K562 (cell line): ENCODE results near the gene EFR3B. TPM values are rescaled to one million over a fixed set of nuclear protein-coding genes. Genes with fewer than 3 reads are reported as not detected.

Source experiments
- ATAC-seq: fragments of 200-7000 bp; cut with Tn5 transposase; 3 replicates; pipeline ENCODE4 v1.9.1; 2020; ENCODE audit warnings: moderate library complexity
- BruUV-seq: library from RNA; stranded (reverse); fragments of 400-500 nt; replicated peaks from 2 replicates; lab custom pipeline; 2021; lab: Mats Ljungman, UMichigan
- CTCF ChIA-PET: fragments of 300-600 bp; formaldehyde crosslinking; extraction: SDS; loops from one replicate; lab custom pipeline; 2021; ENCODE audit warnings: low intra/inter-chr PET ratio; lab: Yijun Ruan, JAX
- POLR2A ChIA-PET: fragments of 300-600, 350-650 bp; sonication (Branson Sonifier 250); formaldehyde crosslinking; extraction: SDS; loops from one replicate; lab custom pipeline; 2021; ENCODE audit warnings: antibody characterized with exemption, inconsistent platforms; lab: Yijun Ruan, JAX
- DNase-seq, 4 experiments: peaks; one replicate each; pipeline versions ENCODE4 v3.0.0 to v3.0.0-alpha.2; 2011 to 2018; ENCODE audit warnings: low spot score in 3 of 4, mixed read lengths in 3 of 4; ENCODE audit errors: extremely low read depth in 1 of 4
- FAIRE-seq: peaks from 2 replicates; lab custom pipeline; 2011; peaks lifted over from hg19 to GRCh38; lab: Jason Lieb, UNC
- H2AFZ ChIP-seq: 2 replicates; pipeline ENCODE4 v1.6.0; 2011; ENCODE audit warnings: low read depth, low read length, control low read depth, inconsistent platforms
- H3K27ac ChIP-seq: fragments of 200-600 bp; 3 replicates; pipeline ENCODE4 v1.8.0; 2011; ENCODE audit warnings: low read depth, mild to moderate bottlenecking, control low read depth, inconsistent platforms, low read length, moderate library complexity, mixed read lengths; ENCODE audit errors: extremely low read depth
- H3K27me3 ChIP-seq, 2 experiments: fragments of 300-600 bp in 1 of 2; 2 replicates in 1 of 2; 3 replicates in 1 of 2; pipeline versions ENCODE4 v1.6.0 to v1.8.0; 2011; ENCODE audit warnings: inconsistent platforms in 2 of 2, low read length in 2 of 2, mild to moderate bottlenecking in 1 of 2, mixed read lengths in 1 of 2, moderate library complexity in 1 of 2; ENCODE audit not compliant: control insufficient read depth in 2 of 2, insufficient read depth in 2 of 2
- H3K36me3 ChIP-seq: fragments of 300-600 bp; 3 replicates; pipeline ENCODE4 v1.8.0; 2011; ENCODE audit warnings: mild to moderate bottlenecking, low read length, inconsistent platforms; ENCODE audit not compliant: control insufficient read depth, insufficient read depth
- H3K4me1 ChIP-seq, 2 experiments: fragments of 200-600 bp in 1 of 2; replicated peaks in 1 of 2; 2 replicates in 1 of 2; 3 replicates in 1 of 2; pipeline versions ENCODE4 v1.5.1 to v1.8.0; 2011; ENCODE audit warnings: inconsistent platforms in 2 of 2, low read length in 2 of 2, mild to moderate bottlenecking in 1 of 2, mixed read lengths in 1 of 2, moderate library complexity in 1 of 2; ENCODE audit not compliant: control insufficient read depth in 2 of 2, insufficient read depth in 2 of 2
- H3K4me2 ChIP-seq: 2 replicates; pipeline ENCODE4 v1.6.1; 2011; ENCODE audit warnings: low read length, control low read depth, inconsistent platforms, mixed read lengths; ENCODE audit not compliant: insufficient read depth
- H3K4me3 ChIP-seq: fragments of 200-600 bp; sonication (generic), shearing (Covaris generic); 2 replicates; pipeline ENCODE4 v1.5.1; 2016; ENCODE audit warnings: control low read depth, inconsistent platforms
- H3K79me2 ChIP-seq: fragments of 200-600 bp; 3 replicates; pipeline ENCODE4 v1.8.0; 2011; ENCODE audit warnings: low read length, inconsistent platforms; ENCODE audit not compliant: control insufficient read depth, insufficient read depth
- H3K9ac ChIP-seq, 2 experiments: 2 replicates each; pipeline versions ENCODE4 v1.6.0 to v1.6.1; 2011; ENCODE audit warnings: low read depth in 2 of 2, low read length in 2 of 2, control low read depth in 1 of 2, inconsistent platforms in 1 of 2, mild to moderate bottlenecking in 1 of 2, mixed read lengths in 1 of 2; ENCODE audit not compliant: insufficient read depth in 1 of 2
- H3K9me1 ChIP-seq: one replicate; pipeline ENCODE4 v1.6.0; 2011; ENCODE audit warnings: inconsistent platforms, mild to moderate bottlenecking, low read length, moderate library complexity; ENCODE audit not compliant: control insufficient read depth, insufficient read depth
- H3K9me3 ChIP-seq: replicated peaks from 2 replicates; pipeline ENCODE4 v1.5.1; 2011; ENCODE audit warnings: low read depth, low read length, inconsistent platforms; ENCODE audit not compliant: control insufficient read depth, insufficient read depth
- H4K20me1 ChIP-seq: replicated peaks from 2 replicates; pipeline ENCODE4 v1.6.1; 2011; ENCODE audit warnings: low read length, inconsistent platforms, mixed read lengths; ENCODE audit not compliant: control insufficient read depth, insufficient read depth
- IRF2 ChIP-seq: sonication (generic); formaldehyde crosslinking; IDR thresholded peaks from 2 replicates; pipeline ENCODE4 v1.8.1; 2022; ENCODE audit warnings: mild to moderate bottlenecking, missing genetic modification reagents
- SPI1 ChIP-seq: IDR thresholded peaks from 2 replicates; pipeline ENCODE4 v1.6.1; 2011; ENCODE audit warnings: low read depth, low read length, control low read depth, borderline replicate concordance
- WGBS: fragments of 100-300 bp; shearing (Covaris generic); methylation state at CpG from one replicate; pipeline ENCODE4 v1.1.6; 2016; ENCODE audit warnings: low coverage, mixed read lengths; ENCODE audit not compliant: insufficient coverage; ENCODE audit errors: missing lambda C conversion rate; 5-methylcytosine and 5-hydroxymethylcytosine counted together
- in situ Hi-C: fragments of 300-500 bp; cut with MboI; formaldehyde crosslinking; loops from 4 replicates; pipeline ENCODE4 v1.15.0; 2018; ENCODE audit warnings: inconsistent platforms, mixed read lengths
- intact Hi-C: fragments of 100-400 bp; cut with micrococcal nuclease; formaldehyde crosslinking; loops from 2 replicates; pipeline ENCODE4 v1.14.2; 2022
- polyA plus RNA-seq, 8 experiments: library from polyadenylated mRNA; depleted of rRNA in 4 of 8; stranded (reverse) in 5 of 8; unstranded in 3 of 8; fragments of >200 nt; fragmentation: Nextera tagmentation in 2 of 8; fragmentation: Illumina TruSeq in 1 of 8; extraction: Ambion mirVana in 2 of 8; extraction: Trizol in 1 of 8; gene quantifications; 2 replicates each; pipeline versions ENCODE4 v1.2.1 to v1.2.3, GENCODE V29; 2011 to 2014; ENCODE audit warnings: inconsistent platforms in 1 of 8, missing spikeins in 1 of 8
- small RNA-seq: library from RNA; depleted of rRNA; stranded (forward); fragments of <200 nt; gene quantifications from one replicate; pipeline ENCODE3, GENCODE V24; 2014
- total RNA-seq, 7 experiments: library from RNA; depleted of rRNA in 6 of 7; stranded (reverse); fragments of >200 nt in 6 of 7; fragmentation: Illumina TruSeq in 2 of 7; extraction: Trizol in 2 of 7; gene quantifications; 2 replicates each; pipeline versions ENCODE4 v1.2.1 to v1.2.3, GENCODE V29; 2011 to 2021; ENCODE audit warnings: low replicate concordance in 1 of 7

EFR3B gene
- total and polyA plus RNA-seq, 9 of the 15 experiments (the other 6 are each of a cell fraction or from before 2014, with no cell fraction given), result not detected

DNA sequence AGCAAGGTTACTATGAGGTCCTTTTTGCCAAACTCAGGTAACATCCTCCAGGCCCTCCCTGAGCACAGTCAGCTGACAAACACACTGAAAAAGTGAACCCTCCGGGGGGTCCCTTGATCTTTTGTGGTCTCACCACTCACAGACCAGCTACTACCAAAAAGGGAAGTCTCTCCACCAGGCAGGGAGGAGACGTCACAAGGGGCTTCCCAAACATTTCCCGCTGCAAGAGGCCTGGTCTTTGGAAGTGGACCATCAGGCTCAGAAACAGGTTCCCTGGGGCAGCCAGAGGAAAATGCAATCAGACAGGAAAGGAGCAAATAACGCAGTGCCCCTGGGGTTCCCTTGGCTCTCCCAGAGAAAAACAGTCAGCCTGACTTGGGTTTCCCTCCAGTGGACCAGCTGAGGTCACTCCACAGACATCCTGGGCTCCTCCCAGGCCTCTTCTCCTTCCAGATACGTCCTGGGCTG lies 165.2 kb downstream of the EFR3B start:
- peak overlapping the region; percentile 63; the same call in 1 of the 2 replicates for H2AFZ ChIP-seq
- WGBS, result 49% methylated on average over 5 of the region's 5 CpGs
- H3K4me3 ChIP-seq, result no peak overlapping the region
- H3K4me1 ChIP-seq, result peaks cover 10 to 17% of the 10 kb centered on the region in 2 experiments; a peak in 4 of 5 replicates
- DNase-seq, result no peak
- in situ Hi-C loops, result no loop called here
- H3K9ac ChIP-seq, result no peak overlapping the region
- intact Hi-C loops, result no loop called here
- CTCF ChIA-PET, result no interaction called here
- H3K27ac ChIP-seq, result no peak overlapping the region
- no peaks in the 10 kb centered on the region for H3K9me1 ChIP-seq
- no TSS peak for BruUV-seq
- H3K4me2 ChIP-seq, result no peak overlapping the region
- H3K79me2 ChIP-seq, result no peaks in the 10 kb centered on the region
- H4K20me1 ChIP-seq, result no peaks in the 10 kb centered on the region
- FAIRE-seq, result no peak
- H3K36me3 ChIP-seq, result no peaks in the 10 kb centered on the region
- POLR2A ChIA-PET, result interaction anchor here (0.6 to 2.2 kb wide), 3 partner anchors 22 to 227 kb away, joined by 3 to 7 read pairs (median 3); no protein-coding TSS in a partner anchor
- H3K27me3 ChIP-seq, result no peaks in the 10 kb centered on the region
- TF ChIP-seq IRF2 (no peak), SPI1 (peak; percentile 61; the same call in 1 of the 2 replicates)
- no peak for ATAC-seq
- H3K9me3 ChIP-seq, result no peaks in the 10 kb centered on the region

Small RNAs within 50 kb of the gene (small RNA-seq; reads per million reads assigned to genes)
- gene RF00019, result not detected
- not detected for gene RN7SL856P

Other genes with a start within 250 kb of the EFR3B start
- gene PTRHD1, start 248.7 kb upstream of the EFR3B start, total RNA-seq (2014; rRNA removed), result 60.9 and 67.5 TPM in 2 replicates
- gene PTRHD1, start 248.7 kb upstream of the EFR3B start, total RNA-seq (2014; rRNA removed; fragmentation: Illumina TruSeq; extraction: Trizol), result 42.6 and 47.1 TPM in 2 replicates
- gene PTRHD1, start 248.7 kb upstream of the EFR3B start, total RNA-seq (2015; rRNA removed; fragmentation: Illumina TruSeq; extraction: Trizol), result 26.7 and 43.8 TPM in 2 replicates
- 48.9 and 51.4 TPM in 2 replicates for gene PTRHD1, start 248.7 kb upstream of the EFR3B start, total RNA-seq (2021)
- gene PTRHD1, start 248.7 kb upstream of the EFR3B start, polyA plus RNA-seq (2011; rRNA removed), result 82.7 and 83.2 TPM in 2 replicates
- 15.8 and 31.7 TPM in 2 replicates for gene PTRHD1, start 248.7 kb upstream of the EFR3B start, polyA plus RNA-seq (2014; fragmentation: Illumina TruSeq; extraction: Trizol)
- 10 to 100 TPM; 32.9 to 46.6 TPM for gene PTRHD1, start 248.7 kb upstream of the EFR3B start, polyA plus RNA-seq (2014; fragmentation: Nextera tagmentation; extraction: Ambion mirVana)
- 61.1 and 71.1 TPM in 2 replicates for gene PTRHD1, start 248.7 kb upstream of the EFR3B start, polyA plus RNA-seq (2014; rRNA removed)
- gene CENPO, start 248.7 kb upstream of the EFR3B start, total RNA-seq (2014; rRNA removed), result 35.4 and 36.1 TPM in 2 replicates
- 33.6 and 37.3 TPM in 2 replicates for gene CENPO, start 248.7 kb upstream of the EFR3B start, total RNA-seq (2014; rRNA removed; fragmentation: Illumina TruSeq; extraction: Trizol)
- 38.9 and 41.1 TPM in 2 replicates for gene CENPO, start 248.7 kb upstream of the EFR3B start, total RNA-seq (2015; rRNA removed; fragmentation: Illumina TruSeq; extraction: Trizol)
- 39.9 and 46.2 TPM in 2 replicates for gene CENPO, start 248.7 kb upstream of the EFR3B start, total RNA-seq (2021)
- gene CENPO, start 248.7 kb upstream of the EFR3B start, polyA plus RNA-seq (2011; rRNA removed), result 59.4 and 63.0 TPM in 2 replicates
- 44.9 and 49.8 TPM in 2 replicates for gene CENPO, start 248.7 kb upstream of the EFR3B start, polyA plus RNA-seq (2014; fragmentation: Illumina TruSeq; extraction: Trizol)
- gene CENPO, start 248.7 kb upstream of the EFR3B start, polyA plus RNA-seq (2014; fragmentation: Nextera tagmentation; extraction: Ambion mirVana), result 10 to 100 TPM; 30.6 to 38.9 TPM
- 35.5 and 49.5 TPM in 2 replicates for gene CENPO, start 248.7 kb upstream of the EFR3B start, polyA plus RNA-seq (2014; rRNA removed)
- gene ADCY3, start 121.8 kb upstream of the EFR3B start, total RNA-seq (2014; rRNA removed), result 21.8 and 34.0 TPM in 2 replicates
- 23.8 and 26.3 TPM in 2 replicates for gene ADCY3, start 121.8 kb upstream of the EFR3B start, total RNA-seq (2014; rRNA removed; fragmentation: Illumina TruSeq; extraction: Trizol)
- gene ADCY3, start 121.8 kb upstream of the EFR3B start, total RNA-seq (2015; rRNA removed; fragmentation: Illumina TruSeq; extraction: Trizol), result 20.2 and 21.5 TPM in 2 replicates
- 51.5 and 54.8 TPM in 2 replicates for gene ADCY3, start 121.8 kb upstream of the EFR3B start, total RNA-seq (2021)
- 36.6 and 39.0 TPM in 2 replicates for gene ADCY3, start 121.8 kb upstream of the EFR3B start, polyA plus RNA-seq (2011; rRNA removed)
- gene ADCY3, start 121.8 kb upstream of the EFR3B start, polyA plus RNA-seq (2014; fragmentation: Illumina TruSeq; extraction: Trizol), result 42.6 and 45.5 TPM in 2 replicates
- gene ADCY3, start 121.8 kb upstream of the EFR3B start, polyA plus RNA-seq (2014; fragmentation: Nextera tagmentation; extraction: Ambion mirVana), result 1 to 10 TPM; 1.5 to 2.6 TPM
- gene ADCY3, start 121.8 kb upstream of the EFR3B start, polyA plus RNA-seq (2014; rRNA removed), result 40.9 and 47.0 TPM in 2 replicates
- gene DNAJC27, start 70.1 kb upstream of the EFR3B start, total RNA-seq (2014; rRNA removed), result 1.6 and 3.0 TPM in 2 replicates
- gene DNAJC27, start 70.1 kb upstream of the EFR3B start, total RNA-seq (2014; rRNA removed; fragmentation: Illumina TruSeq; extraction: Trizol), result 3.2 TPM in 2 replicates
- gene DNAJC27, start 70.1 kb upstream of the EFR3B start, total RNA-seq (2015; rRNA removed; fragmentation: Illumina TruSeq; extraction: Trizol), result 2.8 and 4.0 TPM in 2 replicates
- 2.4 and 2.8 TPM in 2 replicates for gene DNAJC27, start 70.1 kb upstream of the EFR3B start, total RNA-seq (2021)
- gene DNAJC27, start 70.1 kb upstream of the EFR3B start, polyA plus RNA-seq (2011; rRNA removed), result 3.8 and 4.3 TPM in 2 replicates
- gene DNAJC27, start 70.1 kb upstream of the EFR3B start, polyA plus RNA-seq (2014; fragmentation: Illumina TruSeq; extraction: Trizol), result 2.3 and 3.0 TPM in 2 replicates
- gene DNAJC27, start 70.1 kb upstream of the EFR3B start, polyA plus RNA-seq (2014; fragmentation: Nextera tagmentation; extraction: Ambion mirVana), result 1 to 10 TPM in 1 of 2 experiments, under 1 TPM in 1; 0.53 to 1.1 TPM
- gene DNAJC27, start 70.1 kb upstream of the EFR3B start, polyA plus RNA-seq (2014; rRNA removed), result 3.2 and 5.9 TPM in 2 replicates
- gene POMC, start 126.5 kb downstream of the EFR3B start, total RNA-seq (2014; rRNA removed), result not detected in 2 replicates
- gene POMC, start 126.5 kb downstream of the EFR3B start, total RNA-seq (2014; rRNA removed; fragmentation: Illumina TruSeq; extraction: Trizol), result not detected in 2 replicates
- not detected in 2 replicates for gene POMC, start 126.5 kb downstream of the EFR3B start, total RNA-seq (2015; rRNA removed; fragmentation: Illumina TruSeq; extraction: Trizol)
- not detected in 2 replicates for gene POMC, start 126.5 kb downstream of the EFR3B start, total RNA-seq (2021)
- not detected in 2 replicates for gene POMC, start 126.5 kb downstream of the EFR3B start, polyA plus RNA-seq (2011; rRNA removed)
- gene POMC, start 126.5 kb downstream of the EFR3B start, polyA plus RNA-seq (2014; fragmentation: Illumina TruSeq; extraction: Trizol), result not detected in 2 replicates
- not detected for gene POMC, start 126.5 kb downstream of the EFR3B start, polyA plus RNA-seq (2014; fragmentation: Nextera tagmentation; extraction: Ambion mirVana)
- gene POMC, start 126.5 kb downstream of the EFR3B start, polyA plus RNA-seq (2014; rRNA removed), result not detected in 2 replicates